ENCODE data around the gene MOAP1. TPM values are rescaled to one million over a fixed set of nuclear protein-coding genes. Genes with fewer than 3 reads are reported as not detected.
"Not testable (repeated sequence)": the region's sequence is repeated elsewhere in the genome, so short reads cannot be mapped to it uniquely, and the experiment has no call there.

MOAP1 gene, protein sequence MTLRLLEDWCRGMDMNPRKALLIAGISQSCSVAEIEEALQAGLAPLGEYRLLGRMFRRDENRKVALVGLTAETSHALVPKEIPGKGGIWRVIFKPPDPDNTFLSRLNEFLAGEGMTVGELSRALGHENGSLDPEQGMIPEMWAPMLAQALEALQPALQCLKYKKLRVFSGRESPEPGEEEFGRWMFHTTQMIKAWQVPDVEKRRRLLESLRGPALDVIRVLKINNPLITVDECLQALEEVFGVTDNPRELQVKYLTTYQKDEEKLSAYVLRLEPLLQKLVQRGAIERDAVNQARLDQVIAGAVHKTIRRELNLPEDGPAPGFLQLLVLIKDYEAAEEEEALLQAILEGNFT
- 11.6 TPM for polyA plus RNA-seq (2013, experiment 1 of 2)
- 12.4 TPM for polyA plus RNA-seq (2013, experiment 2 of 2)

DNA sequence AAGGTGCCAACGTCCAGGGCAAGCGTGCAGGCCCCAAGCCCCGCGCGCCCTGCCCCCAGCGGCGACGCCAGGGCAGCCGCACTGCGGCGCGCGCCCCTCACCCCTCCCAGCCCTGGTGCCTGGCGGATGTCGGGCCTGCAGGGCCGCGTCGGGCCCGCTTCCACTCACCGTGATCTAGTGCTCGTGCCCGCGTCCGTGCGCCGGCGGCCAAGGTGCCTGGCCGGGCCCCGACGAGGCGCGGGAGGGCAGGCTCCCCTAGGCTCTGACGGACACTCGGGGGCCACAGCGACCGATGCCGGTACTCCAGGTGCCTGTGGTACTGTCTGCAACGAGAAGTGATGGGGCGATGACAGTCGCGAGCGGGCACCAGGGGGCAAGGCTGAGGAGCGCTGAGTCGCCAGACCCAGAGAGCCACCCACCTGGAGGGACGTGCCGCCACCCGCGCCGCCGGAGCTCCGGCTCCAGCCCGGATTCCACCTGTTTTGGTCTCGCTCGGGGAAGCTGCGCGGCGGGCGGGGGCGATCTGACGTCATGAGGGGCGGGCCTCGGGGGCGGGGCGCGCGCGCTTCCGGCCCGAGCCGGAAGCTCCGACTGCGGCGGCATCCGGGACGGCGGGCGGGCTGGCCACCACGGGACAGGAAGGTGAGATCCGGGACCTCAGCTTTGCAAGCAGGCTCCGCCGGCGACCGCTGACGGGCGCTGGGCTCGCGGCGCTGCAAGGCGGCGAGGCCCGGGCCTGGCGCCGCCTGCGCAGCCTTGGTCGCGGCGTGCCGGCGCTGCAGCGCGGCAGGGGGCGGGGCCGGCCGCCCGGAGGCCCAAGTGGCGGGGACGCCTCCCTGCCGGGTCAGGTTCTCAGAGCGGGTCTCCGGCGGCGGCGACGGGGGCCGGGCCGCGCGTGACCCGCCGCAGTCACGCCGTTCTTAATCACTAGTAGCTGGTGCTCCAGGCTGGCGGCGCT, at the start of gene MOAP1, which contains the start of gene LYSET:
Gene MOAP1 (minus strand): TSS at position 507 of the 958 bp plus-strand sequence. CDS start 655 bp downstream, outside the sequence.
Gene LYSET (plus strand): TSS at position 927 of the 958 bp plus-strand sequence. CDS start 89 bp downstream, outside the sequence.
- Histone ChIP-seq H2AK5ac (ENCODE audit: low read length, severe bottlenecking) (peak within 1 kb of the TSS; percentile 6), H2BK5ac (ENCODE audit: low read depth, low read length, poor library complexity, severe bottlenecking) (peak within 1 kb of the TSS; percentile 87), H3K18ac (ENCODE audit: low read depth in 1 of 2, low read length in 2 of 2) (peak within 1 kb of the TSS; percentile 95 to 97), H2BK15ac (ENCODE audit: low read depth, poor library complexity, severe bottlenecking) (peak within 1 kb of the TSS; percentile 89), H2AFZ (ENCODE audit: low read depth, low read length) (peak within 1 kb of the TSS; percentile 99), H2BK120ac (ENCODE audit: low read depth, low read length) (peak within 1 kb of the TSS; percentile 92), H3K36me3 (ENCODE audit: control insufficient read depth in 1 of 2, insufficient read depth in 2 of 2, low read depth in 1 of 2, low read length in 2 of 2) (peaks cover 15 to 42% of the 10 kb centered on the region in 2 experiments), H3K79me1 (replicated peaks; ENCODE audit: low read length, poor library complexity, severe bottlenecking) (peaks cover 23% of the 10 kb centered on the region), H3K9me3 (ENCODE audit: control insufficient read depth, low read length) (no peaks in the 10 kb centered on the region), H3K4me3 (ENCODE audit: insufficient read depth in 1 of 2, low read depth in 1 of 2, low read length in 2 of 2) (peak within 1 kb of the TSS; percentile 81 to 99), H3K14ac (ENCODE audit: low read length in 2 of 2) (peak within 1 kb of the TSS in 1 of 2 experiments; percentile 95), H4K8ac (ENCODE audit: low read length) (peak within 1 kb of the TSS; percentile 86), H4K91ac (ENCODE audit: low read length) (peak within 1 kb of the TSS; percentile 75), H3K27me3 (ENCODE audit: control insufficient read depth in 1 of 2, insufficient read depth in 1 of 2, low read length in 2 of 2) (no peaks in the 10 kb centered on the region), H3K9ac (ENCODE audit: low read length) (peak within 1 kb of the TSS; percentile 93), H2BK12ac (ENCODE audit: low read length in 2 of 2) (peak within 1 kb of the TSS; percentile 9 to 10), H3K23ac (ENCODE audit: low read length in 2 of 2) (peak within 1 kb of the TSS in 1 of 2 experiments; percentile 77), H3K4ac (ENCODE audit: low read depth in 1 of 2, low read length in 2 of 2) (peak within 1 kb of the TSS; percentile 89 to 94), H3K27ac (ENCODE audit: low read length, poor library complexity, severe bottlenecking) (peak within 1 kb of the TSS; percentile 82), H3K4me1 (ENCODE audit: control insufficient read depth, insufficient read depth, low read depth, low read length) (peaks cover 6% of the 10 kb centered on the region), H3K4me2 (ENCODE audit: low read length, poor library complexity, severe bottlenecking) (peak within 1 kb of the TSS; percentile 95)
- peak; percentile 86 for DNase-seq
- whole genome bisulfite sequencing: under 1% methylated on average over 111 of the region's 124 CpGs

DNA sequence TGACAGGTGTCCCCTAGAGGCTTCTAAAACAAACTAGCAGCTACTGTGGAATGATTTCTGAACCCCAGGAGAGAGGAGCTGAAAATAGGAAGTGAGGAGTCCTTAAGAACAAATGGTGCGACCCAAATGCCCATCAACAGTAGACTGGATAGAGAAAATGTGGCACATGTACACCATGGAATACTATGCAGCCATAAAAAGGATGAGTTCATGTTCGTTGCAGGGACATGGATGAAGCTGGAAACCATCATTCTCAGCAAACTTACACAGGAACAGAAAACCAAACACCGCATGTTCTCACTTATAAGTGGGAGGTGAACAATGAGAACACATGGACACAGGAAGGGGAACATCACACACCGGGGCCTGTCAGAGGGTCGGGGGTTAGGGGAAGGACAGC, 48.4 kb upstream of the MOAP1 start:
- not testable (repeated sequence) for H3K9me3 ChIP-seq (ENCODE audit: control insufficient read depth, low read length); H3K9ac ChIP-seq (ENCODE audit: low read length); H4K91ac ChIP-seq (ENCODE audit: low read length); H2BK5ac ChIP-seq (ENCODE audit: low read depth, low read length, poor library complexity, severe bottlenecking); H2BK120ac ChIP-seq (ENCODE audit: low read depth, low read length); H3K27me3 ChIP-seq (ENCODE audit: control insufficient read depth in 1 of 2, insufficient read depth in 1 of 2, low read length in 2 of 2); H3K4me1 ChIP-seq (ENCODE audit: control insufficient read depth, insufficient read depth, low read depth, low read length); H3K14ac ChIP-seq (ENCODE audit: low read length in 2 of 2); H3K4ac ChIP-seq (ENCODE audit: low read depth in 1 of 2, low read length in 2 of 2); H3K23ac ChIP-seq (ENCODE audit: low read length in 2 of 2); H2BK12ac ChIP-seq (ENCODE audit: low read length in 2 of 2); H2AFZ ChIP-seq (ENCODE audit: low read depth, low read length); H3K4me2 ChIP-seq (ENCODE audit: low read length, poor library complexity, severe bottlenecking); H3K27ac ChIP-seq (ENCODE audit: low read length, poor library complexity, severe bottlenecking); H3K18ac ChIP-seq (ENCODE audit: low read depth in 1 of 2, low read length in 2 of 2); H3K4me3 ChIP-seq (ENCODE audit: insufficient read depth in 1 of 2, low read depth in 1 of 2, low read length in 2 of 2); DNase-seq; H2BK15ac ChIP-seq (ENCODE audit: low read depth, poor library complexity, severe bottlenecking); H3K79me1 ChIP-seq (replicated peaks; ENCODE audit: low read length, poor library complexity, severe bottlenecking); H4K8ac ChIP-seq (ENCODE audit: low read length); H2AK5ac ChIP-seq (ENCODE audit: low read length, severe bottlenecking)
- H3K36me3 ChIP-seq (ENCODE audit: control insufficient read depth in 1 of 2, insufficient read depth in 2 of 2, low read depth in 1 of 2, low read length in 2 of 2): peaks cover 8 to 15% of the 10 kb centered on the region in 2 experiments
- 87% methylated on average over 5 of the region's 5 CpGs for WGBS

DNA sequence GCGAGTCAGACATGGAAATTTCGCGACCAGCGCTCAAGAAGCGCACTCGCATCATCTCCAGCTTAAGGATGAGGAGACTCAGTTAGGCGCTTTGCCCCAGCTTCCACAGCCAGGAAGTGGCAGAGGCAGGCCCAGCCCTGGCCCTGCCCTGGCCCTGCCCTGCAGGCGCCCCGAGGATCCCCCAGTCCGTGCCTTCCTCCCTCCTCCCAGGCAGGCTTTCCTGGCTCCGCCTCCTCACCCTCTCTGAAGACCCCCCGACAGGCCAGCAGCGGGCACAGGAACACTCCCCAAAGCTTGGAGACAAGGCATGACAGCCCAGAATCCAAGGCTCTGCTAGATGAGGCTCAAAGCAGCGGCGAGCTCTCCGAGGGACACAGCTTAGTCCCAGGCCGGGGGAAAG, 47.5 kb upstream of the MOAP1 start:
- Histone ChIP-seq H2AK5ac (ENCODE audit: low read length, severe bottlenecking) (no peak overlapping the region), H3K18ac (ENCODE audit: low read depth in 1 of 2, low read length in 2 of 2) (no peak overlapping the region), H3K23ac (ENCODE audit: low read length in 2 of 2) (no peak overlapping the region), H3K9ac (ENCODE audit: low read length) (peak overlapping the region; percentile 86), H2BK15ac (ENCODE audit: low read depth, poor library complexity, severe bottlenecking) (no peak overlapping the region), H2AFZ (ENCODE audit: low read depth, low read length) (no peak overlapping the region), H3K4me3 (ENCODE audit: insufficient read depth in 1 of 2, low read depth in 1 of 2, low read length in 2 of 2) (peak overlapping the region in 1 of 2 experiments; percentile 85), H3K9me3 (ENCODE audit: control insufficient read depth, low read length) (no peaks in the 10 kb centered on the region), H3K4me1 (ENCODE audit: control insufficient read depth, insufficient read depth, low read depth, low read length) (peaks cover 6% of the 10 kb centered on the region), H3K36me3 (ENCODE audit: control insufficient read depth in 1 of 2, insufficient read depth in 2 of 2, low read depth in 1 of 2, low read length in 2 of 2) (peaks cover 17 to 19% of the 10 kb centered on the region in 2 experiments), H2BK5ac (ENCODE audit: low read depth, low read length, poor library complexity, severe bottlenecking) (no peak overlapping the region), H3K27ac (ENCODE audit: low read length, poor library complexity, severe bottlenecking) (no peak overlapping the region), H4K91ac (ENCODE audit: low read length) (no peak overlapping the region), H3K14ac (ENCODE audit: low read length in 2 of 2) (no peak overlapping the region), H2BK12ac (ENCODE audit: low read length in 2 of 2) (no peak overlapping the region), H3K4ac (ENCODE audit: low read depth in 1 of 2, low read length in 2 of 2) (no peak overlapping the region), H2BK120ac (ENCODE audit: low read depth, low read length) (no peak overlapping the region), H3K27me3 (ENCODE audit: control insufficient read depth in 1 of 2, insufficient read depth in 1 of 2, low read length in 2 of 2) (no peaks in the 10 kb centered on the region), H3K4me2 (ENCODE audit: low read length, poor library complexity, severe bottlenecking) (no peak overlapping the region), H3K79me1 (replicated peaks; ENCODE audit: low read length, poor library complexity, severe bottlenecking) (peaks cover 5% of the 10 kb centered on the region), H4K8ac (ENCODE audit: low read length) (no peak overlapping the region)
- DNase-seq: no peak
- WGBS: 95% methylated on average over 17 of the region's 17 CpGs
